ENCODE data around the gene FBXW10.
"Not testable (repeated sequence)": the region's sequence is repeated elsewhere in the genome, so short reads cannot be mapped to it uniquely, and the experiment has no call there.

DNA sequence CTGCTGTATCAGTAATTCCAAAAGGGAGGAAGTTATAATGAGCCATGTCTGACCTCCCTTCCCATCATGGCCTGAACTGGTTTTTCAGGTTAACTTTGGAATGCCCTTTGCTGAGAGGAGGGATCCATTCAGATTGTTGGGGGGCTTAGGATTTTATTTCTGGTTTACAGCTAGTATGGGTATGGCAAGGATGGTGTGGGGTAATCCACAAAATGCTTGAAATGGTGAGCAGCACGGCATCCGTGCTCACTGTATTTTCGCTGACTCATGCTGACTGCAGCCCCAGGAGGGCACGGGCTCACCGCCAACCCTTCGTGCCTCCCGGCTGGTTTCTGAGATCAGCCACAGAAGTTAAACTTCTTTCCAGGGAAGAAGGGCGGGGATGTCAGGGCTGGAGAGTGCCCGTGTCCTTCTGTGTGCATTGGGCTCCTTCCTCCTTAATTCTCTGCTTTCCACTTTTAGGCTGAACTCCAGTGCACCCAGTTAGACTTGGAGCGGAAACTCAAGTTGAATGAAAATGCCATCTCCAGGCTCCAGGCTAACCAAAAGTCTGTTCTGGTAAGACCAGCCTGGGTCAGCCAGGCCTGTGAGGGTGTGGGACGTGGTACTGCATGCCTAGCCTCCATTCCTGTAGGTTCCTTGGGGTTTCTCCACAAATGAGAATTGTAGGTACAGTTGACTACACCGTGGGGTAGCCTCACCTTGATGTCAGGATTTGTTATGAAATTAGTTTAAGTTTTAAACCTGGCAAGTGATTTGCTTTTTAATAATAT is 21.9 kb upstream of the FBXW10 start:
- TF ChIP-seq, protein P1, sequence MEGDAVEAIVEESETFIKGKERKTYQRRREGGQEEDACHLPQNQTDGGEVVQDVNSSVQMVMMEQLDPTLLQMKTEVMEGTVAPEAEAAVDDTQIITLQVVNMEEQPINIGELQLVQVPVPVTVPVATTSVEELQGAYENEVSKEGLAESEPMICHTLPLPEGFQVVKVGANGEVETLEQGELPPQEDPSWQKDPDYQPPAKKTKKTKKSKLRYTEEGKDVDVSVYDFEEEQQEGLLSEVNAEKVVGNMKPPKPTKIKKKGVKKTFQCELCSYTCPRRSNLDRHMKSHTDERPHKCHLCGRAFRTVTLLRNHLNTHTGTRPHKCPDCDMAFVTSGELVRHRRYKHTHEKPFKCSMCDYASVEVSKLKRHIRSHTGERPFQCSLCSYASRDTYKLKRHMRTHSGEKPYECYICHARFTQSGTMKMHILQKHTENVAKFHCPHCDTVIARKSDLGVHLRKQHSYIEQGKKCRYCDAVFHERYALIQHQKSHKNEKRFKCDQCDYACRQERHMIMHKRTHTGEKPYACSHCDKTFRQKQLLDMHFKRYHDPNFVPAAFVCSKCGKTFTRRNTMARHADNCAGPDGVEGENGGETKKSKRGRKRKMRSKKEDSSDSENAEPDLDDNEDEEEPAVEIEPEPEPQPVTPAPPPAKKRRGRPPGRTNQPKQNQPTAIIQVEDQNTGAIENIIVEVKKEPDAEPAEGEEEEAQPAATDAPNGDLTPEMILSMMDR (IDR thresholded peaks at IDR 0.05; ENCODE audit: insufficient read depth, low read length), result not testable (repeated sequence)
- not testable (repeated sequence) for TF ChIP-seq POLR2AphosphoS5 (IDR thresholded peaks at IDR 0.05; ENCODE audit: low read depth)

All from HL-60 (cell line).